Mesodermal cell (in vitro differentiated cells): ENCODE results near the gene BAIAP2.

Experiments used
- H3K27ac ChIP-seq: 2 replicates; pipeline ENCODE4 v1.7.0; 2013; ENCODE audit warnings: mild to moderate bottlenecking, low read depth, low read length, moderate library complexity; ENCODE audit not compliant: severe bottlenecking
- H3K36me3 ChIP-seq: 2 replicates; pipeline ENCODE4 v1.7.1; 2013; ENCODE audit warnings: mild to moderate bottlenecking, low read length, moderate library complexity; ENCODE audit not compliant: control insufficient read depth, insufficient read depth
- H3K4me1 ChIP-seq: one replicate; pipeline ENCODE4 v1.7.1; 2013; ENCODE audit warnings: mild to moderate bottlenecking, low read length; ENCODE audit not compliant: insufficient read depth, control insufficient read depth, poor library complexity, severe bottlenecking
- H3K4me3 ChIP-seq: 2 replicates; pipeline ENCODE4 v1.7.0; 2013; ENCODE audit warnings: low read length, control low read depth, mild to moderate bottlenecking; ENCODE audit not compliant: insufficient read depth, poor library complexity, severe bottlenecking; ENCODE audit errors: extremely low read depth
- H3K9me3 ChIP-seq: 2 replicates; pipeline ENCODE4 v1.7.1; 2013; ENCODE audit warnings: mild to moderate bottlenecking, low read length, moderate library complexity; ENCODE audit not compliant: control insufficient read depth
- WGBS, 2 experiments: methylation state at CpG; one replicate each; pipeline ENCODE4 v1.1.5; 2013; ENCODE audit warnings: missing lambda C conversion rate in 2 of 2; ENCODE audit not compliant: insufficient coverage in 2 of 2; 5-methylcytosine and 5-hydroxymethylcytosine counted together

BAIAP2 gene

DNA sequence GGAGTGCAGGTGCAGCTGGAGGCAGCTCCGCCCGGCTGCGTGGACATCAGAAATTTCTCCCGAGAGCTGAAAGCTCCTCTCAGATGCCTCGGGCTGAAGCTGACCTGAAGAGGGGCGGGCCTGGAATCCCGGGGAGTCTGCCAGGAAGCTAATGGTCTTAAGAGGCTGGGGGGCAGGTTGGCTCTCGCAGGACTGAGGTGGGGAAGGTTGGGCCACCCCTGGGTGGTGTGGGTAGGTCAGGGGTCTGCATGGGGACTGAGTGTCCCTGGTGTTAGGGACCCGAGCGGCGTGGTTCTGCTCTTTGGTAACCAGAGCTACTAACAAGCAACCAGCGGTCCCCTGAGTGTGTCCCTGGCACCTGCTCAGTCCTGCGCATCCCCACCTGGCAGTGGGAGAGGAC lies 39.8 kb upstream of the BAIAP2 start:
- WGBS, 2 experiments: 98 to 99% methylated on average over 10 to 12 of the region's 13 CpGs
- Histone ChIP-seq H3K4me1 (peaks cover 6% of the 10 kb centered on the region), H3K4me3 (no peak overlapping the region), H3K27ac (no peak overlapping the region), H3K36me3 (peaks cover 51% of the 10 kb centered on the region), H3K9me3 (no peaks in the 10 kb centered on the region)

DNA sequence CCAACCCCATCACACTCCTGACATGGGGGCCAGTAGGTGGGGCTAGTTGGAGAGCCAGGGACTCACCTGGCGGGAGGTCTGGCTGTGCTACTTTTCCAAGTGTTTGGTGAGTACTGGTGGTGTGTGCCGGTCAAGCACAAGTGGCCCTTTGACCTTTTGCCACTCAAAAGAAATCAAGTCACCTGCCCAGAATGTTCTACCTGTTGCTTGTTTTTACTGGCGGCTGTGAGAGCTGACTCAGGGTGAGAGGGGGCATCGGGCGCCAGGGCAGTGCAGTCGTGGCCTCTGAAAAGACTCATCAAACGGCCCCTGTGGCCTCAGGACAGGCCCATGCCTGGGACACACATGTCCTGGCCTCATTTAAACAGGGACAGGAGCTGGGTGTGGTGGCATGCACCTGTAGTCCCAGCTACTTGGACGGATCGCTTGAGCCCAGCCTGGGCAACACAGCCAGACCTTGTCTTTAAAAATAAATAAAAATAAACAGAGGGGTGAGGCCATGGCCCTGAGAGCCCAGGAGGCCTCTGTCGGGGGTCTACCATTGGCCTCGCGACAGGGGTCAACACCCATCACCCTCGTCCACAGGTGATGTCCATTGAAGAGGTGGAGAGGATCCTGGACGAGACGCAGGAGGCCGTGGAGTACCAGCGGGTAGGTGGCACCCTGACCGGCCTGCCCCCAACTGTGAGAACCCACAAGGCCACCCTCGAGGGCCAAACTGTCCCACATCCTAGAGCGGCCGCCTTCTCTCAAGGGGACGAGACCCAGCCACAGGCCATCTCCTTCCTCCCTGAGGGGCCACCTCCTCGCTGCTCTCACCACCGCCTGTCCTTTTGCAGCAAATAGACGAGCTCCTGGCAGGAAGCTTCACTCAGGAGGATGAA lies 38.3 kb upstream of the BAIAP2 start:
- peaks cover 55% of the 10 kb centered on the region for H3K36me3 ChIP-seq
- no peak overlapping the region for H3K27ac ChIP-seq
- H3K4me3 ChIP-seq: no peak overlapping the region
- H3K4me1 ChIP-seq: peaks cover 6% of the 10 kb centered on the region
- no peaks in the 10 kb centered on the region for H3K9me3 ChIP-seq
- WGBS, 2 experiments: 96 to 100% methylated on average over 14 to 23 of the region's 25 CpGs

DNA sequence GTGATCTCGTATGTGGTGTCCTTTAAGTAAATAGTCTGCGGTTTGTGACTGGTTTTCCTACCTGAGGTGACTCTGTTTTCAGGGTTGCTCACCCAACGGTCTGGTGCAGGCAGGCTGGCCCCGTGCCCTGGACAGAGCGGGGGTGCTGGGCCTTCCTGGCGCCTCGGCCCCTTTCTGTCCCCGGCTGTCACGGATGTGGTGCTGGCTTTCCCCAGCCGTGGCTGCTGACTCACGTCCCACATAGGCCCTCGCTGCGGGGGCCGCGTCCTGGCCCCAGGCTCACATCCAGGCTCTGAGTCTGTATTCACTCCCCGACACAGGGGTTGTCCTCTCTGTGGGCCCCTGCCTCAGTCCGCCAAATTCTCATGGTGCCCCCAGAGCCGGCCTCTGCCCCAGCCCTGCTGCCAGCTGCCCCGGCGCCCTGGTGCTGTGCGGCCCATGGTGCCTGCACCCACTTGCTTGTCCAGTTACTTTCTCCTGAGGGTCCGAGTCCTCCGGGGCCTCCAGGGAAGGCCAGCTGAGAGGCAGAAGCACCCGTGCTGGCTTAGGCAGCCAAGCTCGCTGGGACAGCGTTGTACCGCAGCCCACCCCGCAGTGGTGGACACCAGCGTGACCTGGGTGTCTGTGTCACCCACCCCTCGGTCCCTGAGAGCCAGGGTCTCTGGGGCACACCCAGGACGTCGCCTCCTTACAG lies 37.4 kb upstream of the BAIAP2 start:
- H3K9me3 ChIP-seq: no peaks in the 10 kb centered on the region
- no peak overlapping the region for H3K4me3 ChIP-seq
- H3K4me1 ChIP-seq: peaks cover 5% of the 10 kb centered on the region
- peaks cover 55% of the 10 kb centered on the region for H3K36me3 ChIP-seq
- no peak overlapping the region for H3K27ac ChIP-seq
- 95 to 97% methylated on average over 29 of the region's 32 CpGs for WGBS, 2 experiments

DNA sequence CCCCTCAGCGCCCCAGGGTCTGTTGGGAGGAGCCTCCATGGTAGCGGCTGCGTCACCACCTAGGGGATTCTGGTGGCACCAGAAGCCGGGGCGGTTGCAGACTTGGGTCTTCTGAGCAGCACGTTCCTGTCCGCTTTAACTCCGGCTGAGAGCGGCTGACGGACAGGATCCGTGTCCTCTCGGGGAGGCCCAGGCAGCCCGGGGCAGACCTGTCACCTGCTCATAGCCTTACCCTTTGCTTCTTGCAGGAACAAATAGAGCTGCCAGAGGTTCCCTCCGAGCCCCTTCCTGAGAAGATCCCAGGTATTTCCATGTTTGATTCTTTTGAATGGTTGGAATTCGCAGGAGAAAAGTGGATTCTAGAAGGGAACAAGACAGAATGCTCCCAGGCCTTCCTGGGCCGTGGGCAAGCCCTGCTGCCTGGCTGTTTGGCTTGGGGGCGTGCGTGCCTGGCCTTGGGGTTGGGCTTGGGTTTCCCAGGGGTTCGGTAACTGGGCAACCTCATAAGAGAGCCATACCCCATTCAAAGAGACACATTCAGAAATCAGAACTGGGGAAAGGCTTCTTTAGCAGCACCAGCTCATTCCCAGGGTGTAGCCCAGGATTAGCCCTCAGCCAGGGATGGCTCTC lies 36.7 kb upstream of the BAIAP2 start:
- 94 to 97% methylated on average over 17 to 19 of the region's 19 CpGs for WGBS, 2 experiments
- Histone ChIP-seq H3K9me3 (no peaks in the 10 kb centered on the region), H3K27ac (no peak overlapping the region), H3K4me1 (no peaks in the 10 kb centered on the region), H3K4me3 (no peak overlapping the region), H3K36me3 (peaks cover 55% of the 10 kb centered on the region)

DNA sequence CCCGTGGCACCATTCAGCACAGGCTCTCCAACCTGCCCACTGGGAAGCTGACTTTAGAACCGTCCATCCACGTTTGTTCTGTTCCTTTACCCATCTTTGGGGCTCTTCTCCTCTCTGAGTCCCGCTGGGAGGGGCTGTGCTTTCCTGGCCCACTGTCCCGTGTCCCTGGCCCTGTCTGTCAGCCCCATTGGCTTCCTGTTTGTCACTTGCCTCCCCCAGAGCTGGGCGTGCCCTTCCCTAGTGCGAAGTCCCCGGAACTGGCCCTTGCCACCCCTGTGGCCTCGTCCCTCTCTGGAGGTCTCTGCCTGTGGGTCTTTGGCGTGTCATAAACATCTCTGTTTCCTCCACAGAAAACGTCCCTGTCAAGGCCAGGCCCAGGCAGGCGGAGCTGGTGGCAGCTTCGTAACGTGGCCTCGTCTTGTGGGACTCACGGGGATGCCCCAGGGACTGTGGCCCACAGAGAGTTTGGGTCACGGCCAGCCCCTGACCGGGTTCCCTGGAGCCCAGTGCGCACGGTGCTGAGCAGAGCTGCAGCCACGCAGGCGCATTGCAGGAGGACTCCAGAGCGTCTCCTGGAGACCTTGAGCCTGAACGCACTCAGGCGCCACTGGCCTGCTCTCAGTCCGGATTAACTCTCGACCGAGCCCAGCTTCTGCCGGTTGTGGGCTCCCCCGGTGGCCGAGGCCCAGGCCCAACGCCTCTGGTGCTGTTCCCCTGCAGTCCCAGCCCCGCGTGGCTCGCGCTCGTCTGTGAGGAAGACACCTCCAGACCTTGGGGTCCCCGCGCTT lies 36.0 kb upstream of the BAIAP2 start:
- H3K27ac ChIP-seq: no peak overlapping the region
- peaks cover 55% of the 10 kb centered on the region for H3K36me3 ChIP-seq
- no peaks in the 10 kb centered on the region for H3K9me3 ChIP-seq
- no peak overlapping the region for H3K4me3 ChIP-seq
- H3K4me1 ChIP-seq: peaks cover 3% of the 10 kb centered on the region
- 94 to 96% methylated on average over 36 to 39 of the region's 39 CpGs for WGBS, 2 experiments

DNA sequence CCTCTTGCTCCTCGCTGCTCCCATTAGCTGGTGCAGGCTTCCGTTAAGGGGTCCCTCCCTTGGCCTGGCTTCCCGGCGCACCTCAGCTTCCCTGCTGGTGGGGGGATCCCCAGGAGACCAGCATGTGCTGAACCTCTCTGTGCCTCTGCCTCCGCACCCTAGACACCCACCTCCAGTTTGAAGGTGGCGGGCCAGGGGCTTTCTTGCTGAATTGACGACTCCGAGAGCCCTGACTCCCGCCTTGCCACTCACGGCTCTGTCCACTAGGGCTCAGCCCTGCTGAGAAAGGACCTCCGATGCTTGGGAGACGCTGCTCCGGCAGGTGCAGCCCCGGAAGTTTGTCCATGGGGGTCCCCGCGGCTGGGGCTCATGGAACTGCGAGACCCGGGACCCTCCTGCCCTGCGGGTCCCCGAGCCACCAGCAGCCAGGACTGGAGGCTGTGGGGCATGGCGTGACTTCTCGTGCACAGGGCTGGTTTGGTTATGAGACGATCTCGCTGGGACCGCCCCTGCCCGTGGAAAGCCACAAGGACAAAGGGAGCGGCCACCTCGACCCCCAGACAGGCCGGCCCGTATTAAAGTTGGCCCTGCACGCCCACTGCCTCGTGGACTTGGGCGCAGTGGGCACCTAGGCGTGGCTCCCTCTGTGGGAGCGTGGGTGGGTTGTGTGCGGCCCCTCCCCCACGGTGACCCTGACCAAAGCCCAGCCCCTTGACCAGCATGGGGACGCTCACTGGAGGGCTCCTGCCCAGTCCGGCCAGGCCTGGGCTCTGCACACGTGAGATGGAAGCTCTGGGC lies 35.2 kb upstream of the BAIAP2 start:
- Histone ChIP-seq H3K27ac (no peak overlapping the region), H3K4me1 (peaks cover 6% of the 10 kb centered on the region), H3K4me3 (no peak overlapping the region), H3K9me3 (no peaks in the 10 kb centered on the region), H3K36me3 (peaks cover 52% of the 10 kb centered on the region)
- 96% methylated on average over 37 to 40 of the region's 40 CpGs for WGBS, 2 experiments

DNA sequence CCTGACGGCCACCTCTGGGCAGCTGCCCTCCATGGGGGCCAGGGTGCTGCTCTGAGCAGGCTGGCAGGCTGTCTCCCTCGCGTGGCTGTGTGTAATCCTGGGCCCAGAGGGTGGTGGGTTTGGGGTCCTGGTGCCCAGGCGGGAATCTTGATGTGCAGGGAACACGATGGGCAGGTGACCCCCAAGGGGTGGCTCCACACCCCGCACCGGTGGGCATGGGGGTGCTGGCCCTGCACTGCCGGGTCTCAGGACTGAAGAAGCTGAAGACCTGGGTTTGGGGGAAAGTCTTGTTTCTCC lies 34.7 kb upstream of the BAIAP2 start:
- 97 to 99% methylated on average over 7 of the region's 8 CpGs for WGBS, 2 experiments
- Histone ChIP-seq H3K4me1 (peaks cover 6% of the 10 kb centered on the region), H3K27ac (no peak overlapping the region), H3K36me3 (peaks cover 48% of the 10 kb centered on the region), H3K9me3 (no peaks in the 10 kb centered on the region), H3K4me3 (no peak overlapping the region)

DNA sequence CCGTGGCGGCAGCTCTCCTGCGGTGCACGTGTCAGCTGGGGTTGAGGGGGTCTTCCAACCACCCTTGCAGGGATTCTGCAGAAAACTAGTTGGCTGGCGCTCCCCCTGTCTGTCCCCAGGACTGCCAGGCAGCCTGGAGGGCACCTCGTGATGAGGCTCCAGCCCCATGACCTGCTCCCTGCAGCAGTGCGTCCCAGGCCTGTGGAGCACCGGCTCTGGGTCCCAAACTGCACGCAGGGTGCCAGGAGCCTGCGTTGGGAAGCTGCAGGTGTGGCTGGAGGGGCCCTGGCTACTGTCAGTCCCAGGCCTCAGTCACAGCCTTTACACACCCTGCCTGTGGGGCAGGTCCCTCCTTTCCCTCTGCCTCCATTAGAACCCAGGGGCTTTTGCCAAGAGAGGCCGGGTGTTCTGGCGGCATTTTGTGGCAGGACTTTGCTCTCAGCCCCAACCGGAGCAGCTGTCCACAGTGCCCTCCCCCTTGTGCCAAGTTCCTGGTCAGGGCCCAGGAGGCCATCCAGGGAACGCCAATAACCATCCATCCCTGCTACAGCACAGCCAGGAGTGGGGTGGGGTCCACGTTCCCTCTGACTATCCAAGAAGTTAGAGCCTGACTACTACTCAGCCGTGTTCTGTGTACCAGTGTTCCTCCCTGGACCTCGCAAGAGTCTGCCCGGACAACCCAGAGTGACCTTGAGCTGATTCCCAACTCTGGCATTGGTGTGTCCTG lies 34.2 kb upstream of the BAIAP2 start:
- H3K4me3 ChIP-seq: no peak overlapping the region
- H3K4me1 ChIP-seq: peaks cover 6% of the 10 kb centered on the region
- peaks cover 43% of the 10 kb centered on the region for H3K36me3 ChIP-seq
- 92 to 94% methylated on average over 18 of the region's 18 CpGs for WGBS, 2 experiments
- no peak overlapping the region for H3K27ac ChIP-seq
- H3K9me3 ChIP-seq: no peaks in the 10 kb centered on the region

DNA sequence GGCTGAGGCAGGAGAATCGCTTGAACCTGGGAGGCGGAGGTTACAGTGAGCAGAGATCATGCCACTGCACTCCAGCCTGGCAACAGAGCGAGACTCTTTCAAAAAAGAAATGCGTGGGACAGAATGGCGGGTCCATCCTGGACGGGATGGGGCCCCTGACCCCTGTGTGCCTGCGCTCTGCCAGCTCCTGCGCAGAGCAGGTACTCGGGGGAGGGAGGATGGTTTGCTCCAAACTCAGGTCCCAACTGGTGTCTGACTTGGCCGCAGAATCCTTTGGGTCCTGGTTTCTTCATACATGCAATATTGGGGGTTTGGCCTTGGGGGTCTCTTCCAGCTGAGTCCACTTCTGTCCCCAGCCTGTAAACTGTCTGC lies 33.0 kb upstream of the BAIAP2 start:
- no peaks in the 10 kb centered on the region for H3K9me3 ChIP-seq
- H3K27ac ChIP-seq: no peak overlapping the region
- no peak overlapping the region for H3K4me3 ChIP-seq
- 85 to 93% methylated on average over 7 to 9 of the region's 10 CpGs for WGBS, 2 experiments
- H3K4me1 ChIP-seq: peaks cover 6% of the 10 kb centered on the region
- peaks cover 33% of the 10 kb centered on the region for H3K36me3 ChIP-seq
